ENCODE measurements around the gene LATS2. TPM values are rescaled to one million over a fixed set of nuclear protein-coding genes. Genes with fewer than 3 reads are reported as not detected.
A peak's percentile ranks its signal among the peaks of the same experiment; 100 is the strongest.

Gene LATS2
- total RNA-seq, 3 donors from 2014 or later: 15.1 to 35.2 (median 21.6) TPM

GRCh38 chr13:21060338-21061028 lies 903 bp downstream of the LATS2 start:
- TF ChIP-seq POLR2A (IDR thresholded peaks at IDR 0.05) (no peak), POLR2AphosphoS5 (IDR thresholded peaks at IDR 0.05) (peak in 2 of 3 donors; percentile 59 to 81)
- Histone ChIP-seq H3K9me3 (no peaks in the 10 kb centered on the region), H3K4me1 (no peaks in the 10 kb centered on the region), H3K27me3 (no peaks in the 10 kb centered on the region), H3K4me3 (peak overlapping the region; percentile 89 to 99 (median 95)), H3K36me3 (no peaks in the 10 kb centered on the region), H3K27ac (peak overlapping the region; percentile 98 to 99)
- no peak for DNase-seq (ENCODE audit: low spot score in 2 of 2)
- intact Hi-C loops (cut with DNase I; ENCODE audit: low total_unique reads): no loop called here

DNA sequence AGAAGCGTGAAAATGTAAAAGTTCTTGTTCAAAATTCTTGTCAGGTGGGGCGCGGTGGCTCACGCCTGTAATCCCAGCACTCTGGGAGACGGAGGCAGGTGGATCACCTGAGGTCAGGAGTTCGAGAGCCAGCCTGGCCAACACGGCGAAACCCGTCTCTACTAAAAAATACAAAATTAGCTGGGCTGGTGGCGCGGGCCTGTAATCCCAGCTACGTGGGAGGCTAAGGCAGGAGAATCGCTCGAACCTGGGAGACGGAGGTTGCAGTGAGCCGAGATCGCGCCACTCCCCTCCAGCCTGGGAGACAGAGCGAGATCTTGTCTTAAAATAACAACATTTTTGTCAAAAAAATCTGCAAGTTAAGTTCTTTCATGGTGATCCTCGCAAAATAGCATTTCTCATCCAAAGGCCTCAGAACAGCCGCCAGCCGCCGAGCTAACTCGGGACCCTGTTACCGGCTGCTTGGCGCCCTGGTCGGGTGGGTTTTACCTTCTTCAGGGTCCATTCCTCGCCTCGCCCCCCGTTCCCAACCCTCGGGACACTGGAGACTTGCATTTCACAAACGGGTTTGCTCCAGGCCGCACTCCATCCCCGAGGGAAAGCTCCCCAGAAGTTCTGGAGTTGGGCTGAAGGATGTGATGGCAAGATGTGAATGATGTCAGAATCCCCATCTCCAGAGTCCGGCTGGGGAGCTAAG lies 1.6 kb downstream of the LATS2 start:
- TF ChIP-seq POLR2AphosphoS5 (IDR thresholded peaks at IDR 0.05): no peak
- TF ChIP-seq POLR2A (IDR thresholded peaks at IDR 0.05): no peak
- TF ChIP-seq CTCF (IDR thresholded peaks at IDR 0.05): no peak
- no peaks in the 10 kb centered on the region for H3K4me1 ChIP-seq
- H3K27me3 ChIP-seq: no peaks in the 10 kb centered on the region
- DNase-seq (ENCODE audit: low spot score in 2 of 2): no peak
- peak overlapping the region; percentile 98 to 99 for H3K27ac ChIP-seq
- H3K36me3 ChIP-seq: no peaks in the 10 kb centered on the region
- H3K4me3 ChIP-seq: peak overlapping the region; percentile 89 to 99 (median 95)
- H3K9me3 ChIP-seq: no peaks in the 10 kb centered on the region
- intact Hi-C loops (cut with DNase I; ENCODE audit: low total_unique reads): no loop called here

DNA sequence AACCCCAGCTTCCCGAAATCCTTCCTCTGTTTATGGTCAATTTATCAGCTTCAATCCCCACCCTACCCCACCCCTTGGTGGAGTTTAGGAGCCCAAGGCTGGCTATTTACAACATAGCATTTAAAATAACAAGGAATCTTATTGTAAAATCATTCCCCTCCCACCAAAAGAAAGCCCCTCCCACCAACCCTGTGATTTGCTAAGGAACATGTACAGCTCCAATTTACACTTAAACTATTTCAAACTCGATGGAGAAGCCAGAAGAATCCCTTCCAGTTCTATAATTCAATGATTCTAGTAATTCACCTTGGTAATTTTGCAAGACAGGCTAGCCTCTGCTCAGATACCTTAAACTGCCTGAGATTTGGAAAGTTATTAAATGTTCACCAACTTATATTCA lies 3.0 kb downstream of the LATS2 start:
- no peak overlapping the region for H3K27ac ChIP-seq

GRCh38 chr13:21055511-21056045 lies 5.8 kb downstream of the LATS2 start:
- H3K27ac ChIP-seq: no peak overlapping the region
- no peak for TF ChIP-seq CTCF (IDR thresholded peaks at IDR 0.05)
- TF ChIP-seq POLR2A (IDR thresholded peaks at IDR 0.05): no peak
- TF ChIP-seq POLR2AphosphoS5 (IDR thresholded peaks at IDR 0.05): no peak

More for the DNA sequence above, 3.0 kb downstream of the LATS2 start:
- Histone ChIP-seq H3K9me3 (no peaks in the 10 kb centered on the region), H3K4me1 (no peaks in the 10 kb centered on the region), H3K27me3 (no peaks in the 10 kb centered on the region), H3K36me3 (no peaks in the 10 kb centered on the region), H3K4me3 (no peak overlapping the region)
- TF ChIP-seq POLR2AphosphoS5 (IDR thresholded peaks at IDR 0.05) (no peak), CTCF (IDR thresholded peaks at IDR 0.05) (no peak), POLR2A (IDR thresholded peaks at IDR 0.05) (no peak)
- DNase-seq (ENCODE audit: low spot score in 2 of 2): no peak
- intact Hi-C loops (cut with DNase I; ENCODE audit: low total_unique reads): no loop called here

GRCh38 chr13:21055016-21055415 lies 6.4 kb downstream of the LATS2 start:
- no peak for TF ChIP-seq CTCF (IDR thresholded peaks at IDR 0.05)
- TF ChIP-seq POLR2A (IDR thresholded peaks at IDR 0.05): no peak
- no peak for TF ChIP-seq POLR2AphosphoS5 (IDR thresholded peaks at IDR 0.05)
- no peak for DNase-seq (ENCODE audit: low spot score in 2 of 2)
- intact Hi-C loops (cut with DNase I; ENCODE audit: low total_unique reads): no loop called here
- Histone ChIP-seq H3K4me1 (no peaks in the 10 kb centered on the region), H3K27me3 (no peaks in the 10 kb centered on the region), H3K9me3 (no peaks in the 10 kb centered on the region), H3K36me3 (no peaks in the 10 kb centered on the region), H3K4me3 (no peak overlapping the region), H3K27ac (no peak overlapping the region)

More at GRCh38 chr13:21055511-21056045, 5.8 kb downstream of the LATS2 start:
- H3K4me1 ChIP-seq: no peaks in the 10 kb centered on the region
- no peaks in the 10 kb centered on the region for H3K27me3 ChIP-seq
- H3K4me3 ChIP-seq: no peak overlapping the region
- no peak for DNase-seq (ENCODE audit: low spot score in 2 of 2)
- H3K36me3 ChIP-seq: no peaks in the 10 kb centered on the region
- intact Hi-C loops (cut with DNase I; ENCODE audit: low total_unique reads): no loop called here
- H3K9me3 ChIP-seq: no peaks in the 10 kb centered on the region
